T-cell (primary cell): Measurements from ENCODE around the gene RPL39L. TPM values are rescaled to one million over a fixed set of nuclear protein-coding genes. Genes with fewer than 3 reads are reported as not detected.

ENCODE experiments used
- ATAC-seq, 4 experiments: fragments of 200-7000 bp in 3 of 4; fragments of 150-1000 bp in 1 of 4; cut with Tn5 transposase; replicated peaks in 1 of 4; 1 replicate in 3 of 4; 2 replicates in 1 of 4; pipeline ENCODE4 v1.10.0; 2021; ENCODE audit warnings: moderate library complexity in 3 of 4, mild to moderate bottlenecking in 2 of 4, moderate number of reproducible peaks in 1 of 4
- CTCF ChIA-PET, 2 donors: fragments of 300-600 bp; sonication (Branson Sonifier 250); formaldehyde crosslinking; loops; one replicate each; lab custom pipeline; 2022; ENCODE audit warnings: antibody characterized with exemption in 2 of 2; lab: Charles Lee
- POLR2A ChIA-PET, 2 donors: fragments of 300-600 bp; sonication (Branson Sonifier 250); formaldehyde crosslinking; loops; one replicate each; lab custom pipeline; 2022; ENCODE audit warnings: antibody characterized with exemption in 2 of 2; lab: Charles Lee
- DNase-seq, 35 experiments: peaks; one replicate each; pipeline versions ENCODE4 v3.0.0 to v3.0.0-alpha.2; 2013 to 2023
- H3K27ac ChIP-seq: one replicate; pipeline ENCODE4 v1.5.1; 2013; ENCODE audit warnings: low read length
- H3K27me3 ChIP-seq, 2 experiments: replicated peaks in 1 of 2; 1 replicate in 1 of 2; 2 replicates in 1 of 2; pipeline versions ENCODE4 v1.6.1 to v1.7.0; 2013; ENCODE audit warnings: low read length in 1 of 2, mixed read lengths in 1 of 2; ENCODE audit not compliant: control insufficient read depth in 2 of 2, insufficient read depth in 2 of 2; ENCODE audit errors: extremely low read depth in 1 of 2
- H3K36me3 ChIP-seq, 2 donors: 1 replicate in 1 of 2; 2 replicates in 1 of 2; pipeline versions ENCODE4 v1.6.1 to v1.7.0; 2013; ENCODE audit warnings: low read length in 1 of 2; ENCODE audit not compliant: control insufficient read depth in 2 of 2, insufficient read depth in 1 of 2; ENCODE audit errors: extremely low read depth in 1 of 2
- H3K4me1 ChIP-seq, 2 experiments: 1 replicate in 1 of 2; 2 replicates in 1 of 2; pipeline versions ENCODE4 v1.6.1 to v1.7.0; 2013; ENCODE audit warnings: low read length in 2 of 2, mixed read lengths in 1 of 2; ENCODE audit not compliant: insufficient read depth in 2 of 2, control insufficient read depth in 1 of 2; ENCODE audit errors: extremely low read depth in 1 of 2
- H3K4me3 ChIP-seq, 2 donors: 1 replicate in 1 of 2; 2 replicates in 1 of 2; pipeline versions ENCODE4 v1.5.1 to v1.7.0; 2013; ENCODE audit warnings: mild to moderate bottlenecking in 2 of 2, low read length in 1 of 2, moderate library complexity in 1 of 2; ENCODE audit not compliant: control insufficient read depth in 1 of 2; ENCODE audit errors: extremely low read depth in 1 of 2
- H3K9me3 ChIP-seq: 2 replicates; pipeline ENCODE4 v1.7.0; 2013
- H3K27ac Mint-ChIP-seq, 2 donors: one replicate each; pipeline ENCODE4 v1.8.0; 2020 to 2021; ENCODE audit warnings: mild to moderate bottlenecking in 2 of 2, mixed read lengths in 2 of 2
- H3K27me3 Mint-ChIP-seq, 2 donors: one replicate each; pipeline ENCODE4 v1.8.0; 2021 to 2022; ENCODE audit warnings: mixed read lengths in 2 of 2
- H3K36me3 Mint-ChIP-seq: one replicate; pipeline ENCODE4 v1.8.0; 2021; ENCODE audit warnings: mixed read lengths
- H3K4me1 Mint-ChIP-seq, 3 donors: one replicate each; pipeline ENCODE4 v1.8.0; 2020 to 2022; ENCODE audit warnings: mixed read lengths in 3 of 3, mild to moderate bottlenecking in 1 of 3
- H3K4me3 Mint-ChIP-seq, 3 donors: one replicate each; pipeline ENCODE4 v1.8.0; 2020 to 2022; ENCODE audit warnings: mild to moderate bottlenecking in 3 of 3, mixed read lengths in 3 of 3, moderate library complexity in 3 of 3
- H3K9me3 Mint-ChIP-seq, 3 donors: one replicate each; pipeline ENCODE4 v1.8.0; 2020 to 2022; ENCODE audit warnings: mixed read lengths in 3 of 3
- WGBS: methylation state at CpG from one replicate; pipeline ENCODE4 v1.1.5; 2013; ENCODE audit warnings: missing lambda C conversion rate; ENCODE audit not compliant: insufficient coverage; 5-methylcytosine and 5-hydroxymethylcytosine counted together
- total RNA-seq, 35 experiments: library from RNA in 6 of 35; stranded (reverse) in 6 of 35; fragments of 120-200 nt in 1 of 35; gene quantifications; one replicate each; pipeline versions ENCODE4 v1.2.1 to v1.2.4 and lab custom pipeline; 2013 to 2026

The RPL39L gene
- total RNA-seq, 5 donors from 2014 or later (not counting 1 experiment from before 2014, with no cell fraction given), result 0.85 to 3.8 (median 2.1) TPM

DNA sequence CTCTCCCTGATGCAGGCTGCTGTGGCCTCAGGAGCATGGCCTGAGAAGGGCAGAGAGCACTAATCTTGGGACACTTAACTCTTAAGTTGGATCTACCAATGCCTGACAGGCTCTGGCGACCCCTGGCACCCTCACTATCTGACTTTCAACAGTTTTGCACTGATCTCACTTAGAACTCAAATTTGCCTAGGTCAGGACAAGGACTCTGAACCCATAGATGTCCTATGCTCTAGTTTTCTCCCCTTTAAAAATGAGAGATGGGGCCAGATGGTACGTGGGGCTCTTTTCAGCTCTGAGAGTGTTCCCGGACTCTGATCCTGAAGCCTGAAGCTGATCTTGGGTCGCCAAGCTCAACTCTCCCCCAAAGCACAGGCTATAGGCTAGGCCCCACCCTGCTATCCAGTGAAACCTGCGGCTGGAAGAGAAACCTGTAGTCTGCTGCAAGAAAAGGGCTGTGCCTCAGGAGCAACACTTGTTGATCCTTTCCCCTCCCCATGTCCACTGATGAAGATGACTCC lies 65.7 kb downstream of the RPL39L start:
- WGBS, result 100% methylated on average over 2 of the region's 5 CpGs
- no peak for DNase-seq
- Mint-ChIP-seq H3K4me1 (peaks cover 25 to 26% (median 26%) of the 10 kb centered on the region in 3 donors), H3K27me3 (no peaks in the 10 kb centered on the region), H3K4me3 (no peak overlapping the region), H3K27ac (peak overlapping the region; percentile 15 to 64), H3K36me3 (peaks cover 70% of the 10 kb centered on the region), H3K9me3 (peaks cover 0 to 4% (median 0%) of the 10 kb centered on the region in 3 donors)
- POLR2A ChIA-PET, result no interaction called here
- no peaks in the 10 kb centered on the region for H3K4me1 ChIP-seq
- ATAC-seq, result no peak
- CTCF ChIA-PET, result interaction anchor here in 1 of 2 donors (0.6 kb wide), 1 partner anchor 68 kb away, joined by 3 read pairs; no protein-coding TSS in a partner anchor
- H3K9me3 ChIP-seq, result no peaks in the 10 kb centered on the region
- no peaks in the 10 kb centered on the region for H3K27me3 ChIP-seq
- no peak overlapping the region for H3K27ac ChIP-seq
- no peak overlapping the region for H3K4me3 ChIP-seq
- H3K36me3 ChIP-seq, result peaks cover 15 to 95% of the 10 kb centered on the region in 2 donors

DNA sequence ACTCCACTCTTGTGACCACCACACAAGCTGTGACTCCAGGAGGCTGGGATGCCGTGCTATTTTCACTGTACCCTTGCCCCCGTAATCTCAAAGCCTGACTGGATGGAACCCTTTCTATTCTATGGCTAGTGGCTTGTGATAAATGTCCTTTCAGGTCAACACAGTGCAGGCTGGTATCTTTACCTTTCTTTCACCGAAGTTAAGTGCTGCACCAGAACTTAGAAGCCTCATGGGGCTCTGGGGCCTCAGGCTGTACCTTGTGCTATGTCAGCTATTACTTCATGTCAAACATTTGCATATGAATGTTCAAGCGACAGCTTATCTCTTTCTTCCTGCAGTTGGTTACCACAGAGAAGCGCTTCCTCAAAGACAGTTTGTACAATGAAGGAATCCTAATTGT lies 66.8 kb downstream of the RPL39L start:
- ChIA-PET POLR2A (no interaction called here), CTCF (interaction anchor here (0.6 to 1.5 kb wide), 2 partner anchors 45 to 92 kb away, joined by 3 to 4 read pairs; no protein-coding TSS in a partner anchor)
- 63% methylated on average over 1 of the region's 5 CpGs for whole genome bisulfite sequencing
- Histone ChIP-seq H3K4me3 (no peak overlapping the region), H3K4me1 (no peaks in the 10 kb centered on the region), H3K27ac (no peak overlapping the region), H3K27me3 (no peaks in the 10 kb centered on the region), H3K9me3 (no peaks in the 10 kb centered on the region), H3K36me3 (peaks cover 18 to 92% of the 10 kb centered on the region in 2 donors)
- Mint-ChIP-seq H3K4me3 (no peak overlapping the region), H3K9me3 (peaks cover 0 to 4% (median 0%) of the 10 kb centered on the region in 3 donors), H3K27me3 (no peaks in the 10 kb centered on the region), H3K36me3 (peaks cover 65% of the 10 kb centered on the region), H3K4me1 (peaks cover 28 to 34% (median 34%) of the 10 kb centered on the region in 3 donors), H3K27ac (peak overlapping the region; percentile 27 to 64)
- DNase-seq (no peak), ATAC-seq (no peak)

- ATAC-seq (no peak), DNase-seq (no peak)
- POLR2A ChIA-PET, result no interaction called here
- Mint-ChIP-seq H3K4me3 (no peak overlapping the region), H3K9me3 (peaks cover 0 to 4% (median 0%) of the 10 kb centered on the region in 3 donors), H3K27ac (peak overlapping the region; percentile 64 to 69), H3K4me1 (peaks cover 31 to 38% (median 37%) of the 10 kb centered on the region in 3 donors), H3K36me3 (peaks cover 65% of the 10 kb centered on the region), H3K27me3 (no peaks in the 10 kb centered on the region)
- Histone ChIP-seq H3K4me1 (no peaks in the 10 kb centered on the region), H3K27me3 (no peaks in the 10 kb centered on the region), H3K27ac (no peak overlapping the region), H3K9me3 (no peaks in the 10 kb centered on the region), H3K36me3 (peaks cover 18 to 91% of the 10 kb centered on the region in 2 donors), H3K4me3 (no peak overlapping the region)
- CTCF ChIA-PET, result interaction anchor here (0.6 to 1.5 kb wide), 2 partner anchors 44 to 93 kb away, joined by 3 to 4 read pairs; no protein-coding TSS in a partner anchor
- 100% methylated on average over 1 of the region's 3 CpGs for WGBS
Observed at GRCh38 chr3:187072102-187072501, 67.2 kb downstream of the RPL39L start.

Other genes starting within 250 kb of the RPL39L start
- gene ST6GAL1, start 209.0 kb downstream of the RPL39L start, total RNA-seq, result 100 to 1,000 TPM; 148 to 237 (median 212) TPM
- not detected for gene RTP1, start 58.0 kb upstream of the RPL39L start, total RNA-seq
- under 1 TPM in 1 of 5 donors, not detected in 4; 0.38 TPM for gene MASP1, start 152.2 kb upstream of the RPL39L start, total RNA-seq
- 10 to 100 TPM in 1 of 5 donors, 1 to 10 TPM in 4; 2.1 to 10.4 (median 6.0) TPM for gene RTP4, start 228.9 kb upstream of the RPL39L start, total RNA-seq